ENCODE measurements around the gene KLRC1.
"Not testable (repeated sequence)": the region's sequence is repeated elsewhere in the genome, so short reads cannot be mapped to it uniquely, and the experiment has no call there.

Gene KLRC1

GRCh38 chr12:10453156-10453555 lies at the start of gene KLRC1:
KLRC1 (minus strand) TSS chr12:10453377; CDS start chr12:10451156, 2,221 bp downstream.
- no peak for DNase-seq (ENCODE audit: low spot score)

DNA sequence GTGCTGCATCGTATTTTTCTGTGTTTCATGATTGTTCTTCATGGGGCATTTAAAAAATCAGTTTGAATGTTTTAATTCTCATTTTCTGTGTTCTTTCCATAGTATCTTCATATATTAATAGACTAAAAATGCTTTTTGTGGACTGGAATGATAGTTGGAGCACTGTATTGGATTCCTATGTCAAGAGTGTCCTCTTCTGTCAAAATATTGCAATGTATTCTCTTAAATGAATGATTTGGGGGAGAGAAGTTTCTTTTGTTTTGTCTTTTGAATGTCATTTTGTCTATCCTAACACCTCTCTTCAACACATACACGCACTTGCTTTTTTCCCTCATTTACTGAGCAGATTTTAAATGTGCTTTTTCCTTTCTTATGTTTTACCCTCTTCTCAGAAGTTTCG lies 47.9 kb upstream of the KLRC1 start:
- no peak for DNase-seq (ENCODE audit: low spot score)

GRCh38 chr12:10498042-10498441 lies 44.9 kb upstream of the KLRC1 start:
- DNase-seq (ENCODE audit: low spot score), result no peak

DNA sequence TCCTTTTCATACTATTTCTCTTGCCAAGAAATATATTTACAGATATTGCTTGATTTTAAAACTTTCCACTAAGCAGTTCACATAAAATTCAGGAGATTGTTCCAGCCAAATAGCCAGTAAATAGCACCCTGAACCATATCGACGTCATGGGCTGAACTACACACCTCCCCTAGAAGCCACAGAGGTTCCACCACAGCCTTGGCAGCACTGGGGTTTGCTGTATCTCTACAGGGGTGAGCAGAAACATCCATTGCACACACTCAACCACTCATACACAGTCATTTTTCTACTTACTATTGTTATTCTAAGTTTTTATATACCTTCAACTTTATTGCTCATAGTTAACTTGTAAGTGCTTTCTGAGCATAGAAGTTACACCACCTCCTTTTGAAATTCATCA lies 44.4 kb upstream of the KLRC1 start:
- DNase-seq (ENCODE audit: low spot score), result no peak

- DNase-seq (ENCODE audit: low spot score), result no peak
These were observed 38.6 kb upstream of the KLRC1 start for GRCh38 chr12:10491766-10492165.

GRCh38 chr12:10487328-10487727 lies 34.2 kb upstream of the KLRC1 start:
- DNase-seq (ENCODE audit: low spot score), result not testable (repeated sequence)

DNA sequence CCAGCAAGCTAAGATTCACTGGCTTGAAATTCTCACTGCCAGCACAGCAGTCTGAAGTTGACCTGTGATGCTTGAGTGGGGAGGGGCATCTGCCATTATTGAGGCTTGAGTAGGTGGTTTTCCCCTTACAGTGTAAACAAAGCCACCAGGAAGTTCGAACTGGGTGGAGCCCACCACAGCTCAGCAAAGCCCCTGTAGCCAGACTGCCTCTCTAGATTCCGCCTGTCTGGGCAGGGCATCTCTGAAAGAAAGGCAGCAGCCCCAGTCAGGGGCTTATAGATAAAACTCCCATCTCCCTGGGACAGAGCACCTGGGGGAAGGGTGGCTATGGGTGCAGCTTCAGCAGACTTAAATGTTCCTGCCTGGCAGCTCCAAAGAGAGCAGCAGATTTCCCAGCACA lies 28.7 kb upstream of the KLRC1 start:
- DNase-seq (ENCODE audit: low spot score), result not testable (repeated sequence)

DNA sequence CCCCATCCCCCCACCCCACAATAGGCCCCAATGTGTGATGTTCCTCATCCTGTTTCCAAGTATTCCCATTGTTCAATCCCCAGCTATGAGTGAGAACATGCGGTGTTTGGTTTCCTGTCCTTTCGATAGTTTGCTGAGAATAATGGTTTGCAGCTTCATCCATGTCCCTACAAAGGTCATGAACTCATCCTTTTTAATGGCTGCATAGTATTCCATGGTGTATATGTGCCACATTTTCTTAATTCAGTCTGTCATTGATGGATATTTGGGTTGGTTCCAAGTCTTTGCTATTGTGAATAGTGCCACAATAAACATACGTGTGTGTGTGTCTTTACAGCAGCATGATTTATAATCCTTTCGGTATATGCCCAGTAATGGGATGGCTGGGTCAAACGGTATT lies 19.6 kb upstream of the KLRC1 start:
- DNase-seq (ENCODE audit: low spot score), result not testable (repeated sequence)

GRCh38 chr12:10469701-10470100 lies 16.5 kb upstream of the KLRC1 start:
- DNase-seq (ENCODE audit: low spot score), result no peak

GRCh38 chr12:10466311-10466710 lies 13.1 kb upstream of the KLRC1 start:
- DNase-seq (ENCODE audit: low spot score), result no peak

GRCh38 chr12:10457760-10458159 lies 4.6 kb upstream of the KLRC1 start:
- DNase-seq (ENCODE audit: low spot score), result no peak

DNA sequence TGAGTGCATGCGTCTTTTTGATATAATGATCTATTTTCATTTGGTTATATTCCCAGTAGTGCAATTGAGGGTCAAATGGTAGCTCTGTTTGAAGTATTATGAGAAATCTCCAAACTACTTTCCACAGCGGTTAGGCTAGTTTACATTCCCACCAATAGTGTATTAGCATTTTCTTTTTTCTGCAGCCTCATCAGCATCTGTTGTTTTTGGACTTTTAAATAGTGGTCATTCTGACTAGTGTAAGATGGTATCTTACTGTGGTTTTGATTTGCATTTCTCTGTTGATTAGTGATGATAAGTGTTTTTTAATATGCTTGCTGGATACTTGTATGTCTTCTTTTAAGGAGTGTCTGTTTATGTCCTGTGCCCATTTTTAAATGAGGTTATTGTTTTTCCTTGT lies 3.7 kb upstream of the KLRC1 start:
- no peak for DNase-seq (ENCODE audit: low spot score)

DNA sequence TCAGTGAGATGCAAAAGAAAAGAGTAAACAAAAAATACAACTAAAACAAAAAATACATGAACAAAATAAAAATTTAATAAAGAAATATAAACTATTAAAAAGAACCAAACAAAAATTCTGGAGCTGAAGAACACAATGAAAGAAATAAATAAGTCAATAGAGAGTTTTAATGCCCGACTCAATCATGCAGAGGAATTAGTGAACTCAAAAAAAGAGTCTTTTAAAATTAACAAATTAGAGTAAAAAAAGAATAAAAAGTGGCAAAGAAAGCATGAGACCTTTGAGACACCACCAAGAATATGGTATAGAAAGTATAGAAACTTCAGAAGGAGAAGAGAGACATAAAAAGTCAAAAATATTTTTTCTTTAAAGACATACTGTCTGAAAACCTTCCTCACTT lies 2.6 kb upstream of the KLRC1 start:
- DNase-seq (ENCODE audit: low spot score), result no peak

DNA sequence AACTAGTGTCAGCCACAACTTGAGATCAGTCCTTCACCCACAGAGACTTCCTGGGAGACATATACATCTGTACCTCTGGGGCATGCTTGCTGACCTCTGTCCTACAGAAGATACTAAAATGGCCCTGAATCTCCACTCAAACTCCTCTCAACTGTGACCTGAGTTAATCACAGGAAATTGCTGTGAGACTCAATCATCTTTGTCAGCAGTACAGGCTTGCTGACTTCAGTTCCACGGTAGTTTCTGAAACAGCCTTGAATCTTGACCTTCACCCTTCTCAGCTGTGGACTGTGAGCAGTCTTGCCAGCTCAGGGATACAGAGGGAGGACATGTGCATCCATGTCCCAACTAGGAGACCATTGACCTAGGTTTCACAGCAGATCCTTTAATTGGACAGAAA lies 1.4 kb upstream of the KLRC1 start:
- DNase-seq (ENCODE audit: low spot score), result no peak

DNA sequence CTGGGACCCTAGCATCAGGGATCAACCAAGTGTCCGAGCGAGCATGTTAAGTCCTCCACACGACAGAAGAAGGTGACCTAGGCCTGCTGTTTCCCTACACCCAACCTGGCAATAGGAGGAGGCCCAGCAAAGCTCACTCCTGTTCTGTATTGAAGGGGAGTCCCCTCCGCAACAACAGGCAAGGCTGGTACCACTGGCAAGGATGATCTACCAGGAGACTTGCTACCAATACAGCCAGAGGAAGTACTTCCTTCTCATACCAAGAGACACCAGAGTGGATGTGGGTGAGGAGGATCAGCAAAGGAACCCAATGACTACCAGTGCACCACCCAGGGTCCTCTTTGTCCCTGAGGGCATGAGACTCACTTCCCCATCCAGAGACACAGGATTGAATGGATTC lies 4.9 kb downstream of the KLRC1 start:
- no peak for DNase-seq (ENCODE audit: low spot score)

GRCh38 chr12:10446052-10446451 lies 7.1 kb downstream of the KLRC1 start:
- peak; percentile 9 for DNase-seq (ENCODE audit: low spot score)

DNA sequence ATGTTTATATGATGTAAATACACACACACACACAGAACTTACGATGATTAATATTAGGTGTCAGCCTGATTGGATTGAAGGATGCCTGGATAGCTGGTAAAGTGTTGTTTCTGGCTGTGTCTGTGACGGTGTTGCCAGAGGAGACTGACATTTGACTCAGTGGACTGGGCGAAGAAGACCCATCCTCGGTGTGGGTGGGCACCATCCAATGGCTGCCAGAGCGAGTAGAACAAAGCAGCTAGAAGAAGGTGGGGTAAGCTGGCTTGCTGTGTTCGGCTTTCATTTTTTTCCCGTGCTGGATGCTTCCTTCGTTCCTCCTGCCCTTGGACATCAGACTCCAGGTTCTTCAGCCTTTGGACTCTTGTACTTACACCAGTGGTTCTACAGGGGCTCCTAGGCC lies 12.0 kb downstream of the KLRC1 start:
- DNase-seq (ENCODE audit: low spot score), result not testable (repeated sequence)

GRCh38 chr12:10439608-10440274 lies 13.4 kb downstream of the KLRC1 start:
- DNase-seq (ENCODE audit: low spot score), result not testable (repeated sequence)

DNA sequence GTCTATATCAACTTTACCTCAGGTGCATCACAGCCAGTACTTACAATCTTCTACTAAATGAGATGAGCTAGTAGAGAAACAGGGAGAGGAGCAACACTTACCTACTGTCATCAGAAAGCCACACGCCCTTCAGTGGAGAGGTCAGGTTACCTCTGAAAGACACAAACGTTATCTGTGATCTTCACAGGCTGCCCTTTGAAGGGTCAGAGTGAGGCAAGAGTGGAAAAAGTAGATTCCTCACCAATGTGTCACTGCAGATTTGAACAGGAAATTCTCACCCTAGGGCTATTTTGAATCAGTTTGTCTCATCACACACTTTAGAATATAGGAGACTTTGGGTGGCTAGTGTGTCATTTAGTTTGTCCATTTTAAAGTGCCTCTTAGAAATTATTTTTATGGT lies 15.6 kb downstream of the KLRC1 start:
- not testable (repeated sequence) for DNase-seq (ENCODE audit: low spot score)

DNA sequence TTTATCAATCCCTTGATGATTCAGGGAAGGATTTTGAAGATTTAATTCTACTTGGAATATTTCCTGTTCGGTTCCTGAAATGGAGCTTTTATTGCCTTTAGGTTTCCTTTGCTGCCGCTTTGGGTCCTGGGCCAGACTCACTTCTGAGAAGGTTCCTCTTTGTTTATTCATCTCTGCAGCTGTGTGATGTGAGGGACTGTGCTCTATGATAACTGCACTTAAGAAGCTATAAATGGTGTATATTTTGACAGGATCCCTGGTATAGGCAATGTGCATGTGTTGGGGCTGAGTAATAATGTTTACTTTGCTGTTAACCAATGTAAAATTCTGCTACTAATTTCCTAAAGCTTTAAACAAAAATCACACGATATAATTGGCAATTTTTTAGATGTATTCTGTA lies 17.4 kb downstream of the KLRC1 start, which contains the start of gene KLRC2:
KLRC2 (minus strand) TSS at position 195 of the 400 bp plus-strand sequence; CDS start at position 171, 24 bp downstream.
- not testable (repeated sequence) for DNase-seq (ENCODE audit: low spot score)

DNA sequence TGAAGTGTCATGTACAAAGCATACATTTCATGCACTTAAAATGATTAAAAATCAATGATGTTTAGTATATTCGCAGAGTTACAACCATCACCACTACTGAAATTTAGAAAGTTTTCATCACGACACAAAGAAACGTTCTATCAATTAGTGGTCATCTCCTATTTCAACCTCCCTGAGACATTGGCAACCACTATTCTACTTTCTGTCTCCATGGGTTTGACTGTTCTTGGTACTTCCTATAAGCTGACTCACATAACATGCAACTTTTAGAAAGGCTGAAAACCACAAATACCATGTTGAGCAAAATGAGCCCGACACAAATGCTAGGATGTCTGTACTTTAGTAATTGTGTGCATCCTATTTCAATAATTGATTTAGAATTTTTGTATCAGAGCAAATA lies 22.6 kb downstream of the KLRC1 start:
- DNase-seq (ENCODE audit: low spot score), result not testable (repeated sequence)

DNA sequence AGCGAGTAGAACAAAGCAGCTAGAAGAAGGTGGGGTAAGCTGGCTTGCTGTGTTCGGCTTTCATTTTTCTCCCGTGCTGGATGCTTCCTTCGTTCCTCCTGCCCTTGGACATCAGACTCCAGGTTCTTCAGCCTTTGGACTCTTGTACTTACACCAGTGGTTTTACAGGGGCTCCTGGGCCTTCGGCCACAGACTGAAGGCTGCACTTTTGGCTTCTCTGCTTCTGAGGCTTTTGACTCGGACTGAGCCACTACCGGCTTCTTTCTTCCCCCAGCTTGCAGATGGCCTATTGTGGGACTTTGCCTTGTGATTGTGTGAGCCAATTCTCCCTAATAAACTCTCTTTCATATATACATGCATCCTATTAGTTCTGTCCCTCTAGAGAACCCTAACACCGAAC lies 27.2 kb downstream of the KLRC1 start:
- not testable (repeated sequence) for DNase-seq (ENCODE audit: low spot score)

DNA sequence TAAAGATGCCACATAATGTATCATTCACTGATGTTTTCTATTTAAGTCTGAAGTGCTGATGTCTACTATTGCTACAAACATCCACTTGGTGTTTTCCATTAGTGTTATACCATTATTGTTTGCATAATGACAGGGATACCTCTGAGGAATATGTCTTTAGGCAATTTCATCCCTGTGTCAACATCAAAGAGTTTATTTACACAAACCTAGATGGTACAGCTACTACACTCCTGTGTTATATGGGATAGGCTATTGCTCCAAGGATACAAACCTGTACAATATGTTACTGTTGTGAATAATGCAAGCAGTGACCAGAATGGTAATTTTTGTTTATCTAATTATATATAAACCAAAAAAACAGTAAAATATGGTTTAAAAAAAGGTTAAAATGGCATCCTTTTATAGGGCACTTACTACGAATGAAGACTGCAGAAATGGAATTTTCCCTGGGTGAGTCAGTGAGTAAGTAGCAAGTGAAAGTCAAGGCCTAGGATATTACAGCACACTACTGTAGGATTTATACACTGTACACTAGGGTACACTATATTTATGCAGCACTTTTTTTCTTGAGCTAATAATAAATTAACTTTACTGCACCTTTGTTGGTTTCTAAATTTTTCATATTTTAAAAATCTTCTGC lies 28.8 kb downstream of the KLRC1 start:
- DNase-seq (ENCODE audit: low spot score), result not testable (repeated sequence)

DNA sequence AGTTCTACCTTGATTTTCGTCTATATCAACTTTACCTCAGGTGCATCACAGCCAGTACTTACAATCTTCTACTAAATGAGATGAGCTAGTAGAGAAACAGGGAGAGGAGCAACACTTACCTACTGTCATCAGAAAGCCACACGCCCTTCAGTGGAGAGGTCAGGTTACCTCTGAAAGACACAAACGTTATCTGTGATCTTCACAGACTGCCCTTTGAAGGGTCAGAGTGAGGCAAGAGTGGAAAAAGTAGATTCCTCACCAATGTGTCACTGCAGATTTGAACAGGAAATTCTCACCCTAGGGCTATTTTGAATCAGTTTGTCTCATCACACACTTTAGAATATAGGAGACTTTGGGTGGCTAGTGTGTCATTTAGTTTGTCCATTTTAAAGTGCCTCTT lies 31.0 kb downstream of the KLRC1 start:
- DNase-seq (ENCODE audit: low spot score), result not testable (repeated sequence)

All from activated CD4-positive, alpha-beta T cell treated with anti-CD3 and anti-CD28 coated beads, Interleukin-2, Interleukin-4, amounts not matched to agents 100 ng/mL and 50 ng/mL, durations not matched to agents 16 hours and 8 hours (primary cell).